Right lobe of liver (tissue), 6 donors: ENCODE data around the gene HCN2. TPM values are rescaled to one million over a fixed set of nuclear protein-coding genes. Genes with fewer than 3 reads are reported as not detected.

ENCODE experiments used
- ATAC-seq, 4 donors: fragments of 200-7000 bp; cut with Tn5 transposase; one replicate each; pipeline ENCODE4 v1.9.1; 2020; ENCODE audit warnings: mild to moderate bottlenecking in 4 of 4, moderate library complexity in 4 of 4
- DNase-seq, 3 donors: peaks; one replicate each; pipeline ENCODE4 v3.0.0-alpha.2; 2020
- H3K27ac ChIP-seq, 3 donors: fragments of 200-600 bp; one replicate each; pipeline ENCODE4 v1.8.0; 2022
- H3K27me3 ChIP-seq, 2 donors: fragments of 200-600 bp; one replicate each; pipeline ENCODE4 v1.8.0; 2022
- H3K36me3 ChIP-seq, 4 donors: fragments of 200-600 bp; sonication (generic) in 1 of 4; one replicate each; pipeline versions ENCODE4 v1.5.1 to v1.8.0; 2017 to 2022; ENCODE audit warnings: control low read depth in 1 of 4
- H3K4me1 ChIP-seq, 4 donors: fragments of 200-600 bp; sonication (generic) in 1 of 4; one replicate each; pipeline versions ENCODE4 v1.5.1 to v1.8.0; 2017 to 2022; ENCODE audit warnings: control low read depth in 1 of 4
- H3K4me3 ChIP-seq, 3 donors: fragments of 200-600 bp; one replicate each; pipeline ENCODE4 v1.8.0; 2022
- H3K9me3 ChIP-seq, 4 donors: fragments of 200-600 bp; sonication (generic) in 1 of 4; one replicate each; pipeline versions ENCODE4 v1.5.1 to v1.8.0; 2017 to 2022; ENCODE audit warnings: control low read depth in 1 of 4
- POLR2A ChIP-seq: fragments of 450-650 bp; IDR thresholded peaks from one replicate; pipeline ENCODE4 v1.6.1; 2017; ENCODE audit warnings: antibody characterized with exemption, mild to moderate bottlenecking
- WGBS: methylation state at CpG from one replicate; pipeline ENCODE4 v1.1.6; 2018; ENCODE audit warnings: low coverage, low lambda C conversion rate; ENCODE audit not compliant: insufficient coverage; ENCODE audit errors: missing lambda C conversion rate; 5-methylcytosine and 5-hydroxymethylcytosine counted together
- intact Hi-C, 2 donors: fragments of 100-400 bp; cut with DNase I; formaldehyde crosslinking; loops; one replicate each; pipeline versions ENCODE4 v1.11.2 to v1.14.1; 2022
- total RNA-seq, 6 experiments: library from RNA; depleted of rRNA in 2 of 6; stranded (reverse); fragments of >200 nt in 2 of 6; fragmentation: NEBNext Ultra II Directional in 3 of 6; extraction: Animal tissue kit (Norgen Biotek cat#: 25700) in 3 of 6; gene quantifications; one replicate each; pipeline versions ENCODE4 v1.1.0 to v1.2.4, GENCODE V29; 2016 to 2023
- TF ChIP-seq, protein P1 (sequence below), 4 donors: fragments of 200-600 bp in 3 of 4; fragments of 450-650 bp in 1 of 4; IDR thresholded peaks; one replicate each; pipeline versions ENCODE4 v1.5.1 to v1.8.0; 2016 to 2022; ENCODE audit warnings: antibody characterized with exemption in 4 of 4, mild to moderate bottlenecking in 2 of 4
- donor health status: DM: no; HTN: yes; CAD: no.
- donor health status: DM: no; HTN: no; CAD: no.
- donor health status: DM: no; HTN: no; CAD: no.
- donor health status: DM: no; HTN: yes; CAD: no.
- donor health status: DM: no; HTN: yes; CAD: no.

Gene HCN2
- total RNA-seq, 6 experiments from 2014 or later = 0.05 to 0.27 (median 0.09) TPM; not detected in 1

DNA sequence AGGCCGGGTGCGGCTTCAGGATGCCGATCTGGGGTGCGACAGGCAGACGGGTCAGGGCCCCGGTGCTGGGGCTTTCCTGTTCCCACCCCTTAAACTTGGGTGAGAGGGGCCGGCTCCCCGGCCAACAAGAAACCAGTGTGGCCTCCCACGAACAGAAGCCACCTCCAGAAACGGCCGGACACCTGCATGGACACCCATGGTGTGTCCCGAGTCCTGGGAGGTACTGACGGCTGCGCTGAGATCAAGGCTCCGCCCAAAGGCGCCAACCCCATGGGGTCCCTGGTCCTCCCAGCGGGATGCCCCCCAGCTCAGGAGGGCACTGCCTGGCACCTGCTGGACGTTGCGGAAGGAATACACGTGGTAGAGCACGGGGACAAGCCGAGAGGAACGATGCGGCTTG lies 32.1 kb downstream of the HCN2 start:
- DNase-seq = no peak
- no CpG with 5 or more reads among the region's 24 CpGs for WGBS
- Histone ChIP-seq H3K27ac (no peak overlapping the region), H3K36me3 (peaks cover 0 to 52% (median 16%) of the 10 kb centered on the region in 4 donors), H3K27me3 (no peaks in the 10 kb centered on the region), H3K9me3 (no peaks in the 10 kb centered on the region), H3K4me1 (no peaks in the 10 kb centered on the region), H3K4me3 (no peak overlapping the region)
- ATAC-seq = no peak
- intact Hi-C loops = no loop called here
- no peak for TF ChIP-seq POLR2A
- TF ChIP-seq, protein P1, sequence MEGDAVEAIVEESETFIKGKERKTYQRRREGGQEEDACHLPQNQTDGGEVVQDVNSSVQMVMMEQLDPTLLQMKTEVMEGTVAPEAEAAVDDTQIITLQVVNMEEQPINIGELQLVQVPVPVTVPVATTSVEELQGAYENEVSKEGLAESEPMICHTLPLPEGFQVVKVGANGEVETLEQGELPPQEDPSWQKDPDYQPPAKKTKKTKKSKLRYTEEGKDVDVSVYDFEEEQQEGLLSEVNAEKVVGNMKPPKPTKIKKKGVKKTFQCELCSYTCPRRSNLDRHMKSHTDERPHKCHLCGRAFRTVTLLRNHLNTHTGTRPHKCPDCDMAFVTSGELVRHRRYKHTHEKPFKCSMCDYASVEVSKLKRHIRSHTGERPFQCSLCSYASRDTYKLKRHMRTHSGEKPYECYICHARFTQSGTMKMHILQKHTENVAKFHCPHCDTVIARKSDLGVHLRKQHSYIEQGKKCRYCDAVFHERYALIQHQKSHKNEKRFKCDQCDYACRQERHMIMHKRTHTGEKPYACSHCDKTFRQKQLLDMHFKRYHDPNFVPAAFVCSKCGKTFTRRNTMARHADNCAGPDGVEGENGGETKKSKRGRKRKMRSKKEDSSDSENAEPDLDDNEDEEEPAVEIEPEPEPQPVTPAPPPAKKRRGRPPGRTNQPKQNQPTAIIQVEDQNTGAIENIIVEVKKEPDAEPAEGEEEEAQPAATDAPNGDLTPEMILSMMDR (IDR thresholded peaks at IDR 0.05) = no peak

DNA sequence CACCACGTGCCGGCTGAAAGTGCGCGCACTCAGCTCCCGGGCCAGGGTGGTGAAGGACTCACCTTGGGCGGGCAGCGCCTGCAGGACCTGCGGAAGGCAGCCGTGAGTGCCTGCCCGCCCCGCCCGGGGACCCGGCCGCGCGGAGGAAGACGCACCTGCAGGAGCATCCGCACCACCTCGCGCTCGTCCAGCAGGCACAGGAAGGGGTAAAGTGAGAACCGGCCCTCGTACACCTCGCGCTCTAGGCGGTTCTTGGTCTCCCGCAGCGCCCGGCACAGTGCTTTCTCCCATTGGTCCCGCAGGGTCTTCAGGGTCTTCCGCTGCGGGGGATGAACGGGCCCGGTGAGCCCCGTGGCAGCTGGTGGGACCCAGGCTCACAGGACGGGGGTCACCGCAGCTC lies 33.0 kb downstream of the HCN2 start:
- H3K27me3 ChIP-seq = no peaks in the 10 kb centered on the region
- no peak overlapping the region for H3K4me3 ChIP-seq
- WGBS = no CpG with 5 or more reads among the region's 37 CpGs
- H3K9me3 ChIP-seq = no peaks in the 10 kb centered on the region
- no peak for DNase-seq
- intact Hi-C loops = no loop called here
- H3K27ac ChIP-seq = no peak overlapping the region
- TF ChIP-seq, protein P1 (IDR thresholded peaks at IDR 0.05) = no peak
- no peak for TF ChIP-seq POLR2A
- H3K4me1 ChIP-seq = no peaks in the 10 kb centered on the region
- no peak for ATAC-seq
- peaks cover 0 to 52% (median 16%) of the 10 kb centered on the region in 4 donors for H3K36me3 ChIP-seq

DNA sequence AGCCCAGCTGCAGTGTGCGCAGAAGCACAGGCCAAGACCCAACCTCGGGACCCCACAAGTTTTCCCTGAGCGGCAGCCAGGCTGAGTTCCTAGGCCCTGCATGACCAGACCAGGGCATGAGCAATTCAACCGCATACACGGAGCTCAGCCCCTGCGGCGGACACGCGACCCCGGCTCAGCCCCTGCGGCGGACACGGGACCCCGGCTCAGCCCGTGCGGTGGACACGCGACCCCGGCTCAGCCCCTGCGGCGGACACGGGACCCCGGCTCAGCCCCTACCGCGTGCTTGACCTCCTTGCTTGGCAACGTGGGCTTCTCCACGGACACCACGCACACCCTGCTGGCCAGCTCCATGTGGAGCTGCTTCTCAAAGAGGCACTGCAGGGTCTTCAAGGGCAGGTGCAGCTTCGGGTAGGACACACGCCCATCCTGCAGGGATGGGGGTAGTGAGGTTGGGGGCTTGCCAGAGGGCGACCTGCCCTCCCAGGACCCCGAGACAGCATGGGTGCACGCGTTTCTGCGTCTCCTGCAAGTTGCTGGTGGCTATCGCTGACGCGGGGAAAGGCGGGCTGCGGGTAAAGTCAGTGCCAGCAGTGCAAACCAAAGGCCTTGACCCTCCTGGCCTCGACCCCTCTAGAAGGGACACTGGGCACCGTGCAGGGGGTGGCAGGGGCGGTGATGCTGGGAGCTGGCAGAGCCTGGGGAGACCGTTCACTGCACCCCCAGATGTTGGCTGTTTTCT lies 33.7 kb downstream of the HCN2 start:
- TF ChIP-seq, protein P1 (IDR thresholded peaks at IDR 0.05) = no peak
- no peak for TF ChIP-seq POLR2A
- no peak for ATAC-seq
- H3K36me3 ChIP-seq = peaks cover 0 to 52% (median 16%) of the 10 kb centered on the region in 4 donors
- no peaks in the 10 kb centered on the region for H3K4me1 ChIP-seq
- H3K27ac ChIP-seq = no peak overlapping the region
- H3K9me3 ChIP-seq = no peaks in the 10 kb centered on the region
- H3K4me3 ChIP-seq = no peak overlapping the region
- WGBS = 70% methylated on average over 2 of the region's 44 CpGs
- intact Hi-C loops = no loop called here
- H3K27me3 ChIP-seq = no peaks in the 10 kb centered on the region
- no peak for DNase-seq

DNA sequence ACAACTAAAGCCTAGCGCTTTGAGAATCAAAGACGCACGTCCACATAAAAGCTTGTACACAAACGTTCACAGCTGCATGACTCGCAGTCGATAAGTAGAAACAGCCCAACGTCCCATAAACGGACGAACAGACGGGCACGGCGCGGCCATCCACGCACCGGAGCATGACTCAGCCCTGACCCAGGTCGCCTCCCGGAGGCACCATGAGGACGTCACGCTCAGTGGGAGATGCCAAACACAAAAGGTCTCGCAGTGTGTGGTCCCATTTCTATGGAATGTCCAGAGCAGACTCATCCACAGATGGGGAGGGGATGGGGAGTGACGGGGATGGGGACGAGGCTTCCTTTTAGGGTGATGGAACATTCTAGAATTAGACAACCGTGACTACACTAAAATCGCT lies 34.3 kb downstream of the HCN2 start:
- H3K4me1 ChIP-seq = no peaks in the 10 kb centered on the region
- no peak overlapping the region for H3K4me3 ChIP-seq
- no peak overlapping the region for H3K27ac ChIP-seq
- no peaks in the 10 kb centered on the region for H3K27me3 ChIP-seq
- no peak for ATAC-seq
- no peak for TF ChIP-seq POLR2A
- TF ChIP-seq, protein P1 (IDR thresholded peaks at IDR 0.05) = no peak
- no peaks in the 10 kb centered on the region for H3K9me3 ChIP-seq
- no peak for DNase-seq
- intact Hi-C loops = no loop called here
- peaks cover 0 to 54% (median 13%) of the 10 kb centered on the region in 4 donors for H3K36me3 ChIP-seq
- 81% methylated on average over 7 of the region's 24 CpGs for WGBS
